Left lung (tissue), 10 donors: ENCODE measurements around the gene NRXN2. TPM values are rescaled to one million over a fixed set of nuclear protein-coding genes. Genes with fewer than 3 reads are reported as not detected.

Experiments
- ATAC-seq: fragments of 200-7000 bp; cut with Tn5 transposase; one replicate; pipeline ENCODE4 v1.9.1; 2020; ENCODE audit warnings: moderate library complexity
- DNase-seq, 4 donors: peaks; one replicate each; pipeline ENCODE4 v3.0.0-alpha.2; 2013 to 2020
- H3K27ac ChIP-seq, 2 donors: fragments of 200-600 bp; sonication (generic) in 1 of 2; one replicate each; pipeline versions ENCODE4 v1.5.0 to v1.8.0; 2020 to 2021
- H3K27me3 ChIP-seq, 2 donors: fragments of 200-600 bp; sonication (generic) in 1 of 2; one replicate each; pipeline versions ENCODE4 v1.5.0 to v1.8.0; 2020 to 2021
- H3K36me3 ChIP-seq, 2 donors: fragments of 200-600 bp; sonication (generic) in 1 of 2; one replicate each; pipeline versions ENCODE4 v1.5.0 to v1.8.0; 2020 to 2021
- H3K4me1 ChIP-seq, 2 donors: fragments of 200-600 bp; one replicate each; pipeline ENCODE4 v1.8.0; 2021
- H3K4me3 ChIP-seq, 2 donors: fragments of 200-600 bp; sonication (generic) in 1 of 2; one replicate each; pipeline versions ENCODE4 v1.5.0 to v1.8.0; 2020 to 2021; ENCODE audit warnings: mild to moderate bottlenecking in 1 of 2
- H3K9me3 ChIP-seq, 2 donors: fragments of 200-600 bp; sonication (generic) in 1 of 2; one replicate each; pipeline versions ENCODE4 v1.5.0 to v1.8.0; 2020 to 2021
- CTCF ChIP-seq, 2 donors: fragments of 200-600 bp; sonication (generic) in 1 of 2; IDR thresholded peaks; one replicate each; pipeline versions ENCODE4 v1.5.0 to v1.8.0; 2021; ENCODE audit warnings: antibody characterized with exemption in 2 of 2
- intact Hi-C, 2 donors: fragments of 100-400 bp; cut with DNase I; formaldehyde crosslinking; loops; one replicate each; pipeline versions ENCODE4 v1.11.2 to v1.14.2; 2022
- polyA plus RNA-seq, 6 donors: library from polyadenylated mRNA; unstranded; fragments of 120-200 nt; gene quantifications; one replicate each; pipeline ENCODE4 v1.2.1, GENCODE V29; 2013; ENCODE audit not compliant: insufficient read length in 6 of 6
- total RNA-seq, 2 donors: library from RNA; stranded (reverse); fragmentation: NEBNext Ultra II Directional; extraction: Animal tissue kit (Norgen Biotek cat#: 25700); gene quantifications; one replicate each; pipeline ENCODE4 v1.2.1, GENCODE V29; 2021
- donor health status: DM: no; HTN: yes; CAD: no.
- donor health status: DM: no; HTN: no; CAD: no.

NRXN2 gene
- total and polyA plus RNA-seq, 8 donors = 3.5 to 15.0 (median 10.4) TPM

GRCh38 chr11:64723907-64724862, 1.2 kb upstream of the NRXN2 start:
- peaks cover 0 to 21% of the 10 kb centered on the region in 2 donors for H3K36me3 ChIP-seq
- TF ChIP-seq CTCF (IDR thresholded peaks at IDR 0.05) = no peak
- intact Hi-C loops = no loop called here
- peaks cover 4 to 45% of the 10 kb centered on the region in 2 donors for H3K27me3 ChIP-seq
- peak in 1 of 4 donors; percentile 32 for DNase-seq
- peak overlapping the region in 1 of 2 donors; percentile 82 for H3K4me3 ChIP-seq
- no peaks in the 10 kb centered on the region for H3K9me3 ChIP-seq
- no peak overlapping the region for H3K27ac ChIP-seq
- ATAC-seq = no peak
- peaks cover 0 to 8% of the 10 kb centered on the region in 2 donors for H3K4me1 ChIP-seq

- peak overlapping the region in 1 of 2 donors; percentile 82 for H3K4me3 ChIP-seq
- H3K4me1 ChIP-seq = peaks cover 0 to 8% of the 10 kb centered on the region in 2 donors
- intact Hi-C loops = no loop called here
- H3K36me3 ChIP-seq = peaks cover 0 to 4% of the 10 kb centered on the region in 2 donors
- no peak for ATAC-seq
- H3K9me3 ChIP-seq = no peaks in the 10 kb centered on the region
- H3K27ac ChIP-seq = no peak overlapping the region
- peaks cover 11 to 63% of the 10 kb centered on the region in 2 donors for H3K27me3 ChIP-seq
- no peak for DNase-seq
- no peak for TF ChIP-seq CTCF (IDR thresholded peaks at IDR 0.05)
These were observed 594 bp downstream of the NRXN2 start for GRCh38 chr11:64722141-64723065.

- TF ChIP-seq CTCF (IDR thresholded peaks at IDR 0.05) = no peak
- intact Hi-C loops = no loop called here
- peaks cover 0 to 8% of the 10 kb centered on the region in 2 donors for H3K4me1 ChIP-seq
- H3K9me3 ChIP-seq = no peaks in the 10 kb centered on the region
- no peak overlapping the region for H3K4me3 ChIP-seq
- H3K27me3 ChIP-seq = peaks cover 19 to 74% of the 10 kb centered on the region in 2 donors
- ATAC-seq (no peak), DNase-seq (no peak)
- no peaks in the 10 kb centered on the region for H3K36me3 ChIP-seq
- H3K27ac ChIP-seq = no peak overlapping the region
These were observed 1.7 kb downstream of the NRXN2 start for GRCh38 chr11:64721359-64721699.

GRCh38 chr11:64720640-64721358, 2.2 kb downstream of the NRXN2 start:
- H3K4me1 ChIP-seq = peaks cover 0 to 8% of the 10 kb centered on the region in 2 donors
- no peaks in the 10 kb centered on the region for H3K9me3 ChIP-seq
- H3K36me3 ChIP-seq = no peaks in the 10 kb centered on the region
- ATAC-seq (no peak), DNase-seq (no peak)
- no peak overlapping the region for H3K27ac ChIP-seq
- TF ChIP-seq CTCF (IDR thresholded peaks at IDR 0.05) = no peak
- H3K27me3 ChIP-seq = peaks cover 24 to 79% of the 10 kb centered on the region in 2 donors
- intact Hi-C loops = no loop called here
- no peak overlapping the region for H3K4me3 ChIP-seq
